Activated naive CD8-positive, alpha-beta T cell treated with anti-CD3 and anti-CD28 coated beads, Interleukin-2, amount 50 U/mL, for 24 hours (primary cell): ENCODE measurements around the gene CCDC3.

Experiments
- ATAC-seq: fragments of 150-1000 bp; cut with Tn5 transposase; one replicate; pipeline ENCODE4 v1.10.0; 2021
- DNase-seq: peaks from one replicate; pipeline ENCODE4 v3.0.0; 2021
- H3K27ac Mint-ChIP-seq: one replicate; pipeline ENCODE4 v1.8.0; 2021; ENCODE audit warnings: mild to moderate bottlenecking, mixed read lengths
- H3K27me3 Mint-ChIP-seq: one replicate; pipeline ENCODE4 v1.8.0; 2021; ENCODE audit warnings: mixed read lengths
- H3K36me3 Mint-ChIP-seq: one replicate; pipeline ENCODE4 v1.8.0; 2021; ENCODE audit warnings: low read depth, mixed read lengths
- H3K4me1 Mint-ChIP-seq: one replicate; pipeline ENCODE4 v1.8.0; 2021; ENCODE audit warnings: mixed read lengths
- H3K4me3 Mint-ChIP-seq: one replicate; pipeline ENCODE4 v1.8.0; 2021; ENCODE audit warnings: mild to moderate bottlenecking, moderate library complexity, mixed read lengths
- H3K9me3 Mint-ChIP-seq: one replicate; pipeline ENCODE4 v1.8.0; 2021; ENCODE audit warnings: mixed read lengths

CCDC3 gene

GRCh38 chr10:12961416-12962205, 39.9 kb downstream of the CCDC3 start:
- H3K4me1 Mint-ChIP-seq, result no peaks in the 10 kb centered on the region
- ATAC-seq (no peak), DNase-seq (no peak)
- no peak overlapping the region for H3K27ac Mint-ChIP-seq
- peaks cover 13% of the 10 kb centered on the region for H3K27me3 Mint-ChIP-seq
- peaks cover 6% of the 10 kb centered on the region for H3K9me3 Mint-ChIP-seq
- H3K36me3 Mint-ChIP-seq, result no peaks in the 10 kb centered on the region
- H3K4me3 Mint-ChIP-seq, result no peak overlapping the region

DNA sequence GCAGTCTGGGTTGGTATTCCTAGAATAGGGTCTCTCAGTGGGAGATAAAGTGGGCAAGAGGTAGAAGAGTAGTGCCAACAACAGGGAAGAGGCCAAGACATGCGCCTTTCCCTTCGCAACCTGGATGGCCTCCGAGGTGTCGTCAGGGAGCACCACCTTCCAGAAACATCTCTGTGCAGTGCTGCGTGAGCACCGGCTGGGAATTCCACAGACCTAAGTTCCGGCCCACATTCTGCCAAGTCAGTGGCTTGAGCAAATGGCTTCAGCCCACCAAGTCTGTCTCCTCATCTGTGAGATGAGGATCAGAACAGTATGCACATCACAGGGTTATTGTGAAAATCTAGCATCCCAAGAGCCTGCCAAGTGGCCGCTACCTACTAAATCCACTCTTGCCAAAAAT, 40.6 kb downstream of the CCDC3 start:
- Mint-ChIP-seq H3K4me3 (no peak overlapping the region), H3K27me3 (peaks cover 13% of the 10 kb centered on the region), H3K4me1 (no peaks in the 10 kb centered on the region), H3K9me3 (peaks cover 4% of the 10 kb centered on the region), H3K27ac (no peak overlapping the region), H3K36me3 (no peaks in the 10 kb centered on the region)
- no peak for DNase-seq
- no peak for ATAC-seq

DNA sequence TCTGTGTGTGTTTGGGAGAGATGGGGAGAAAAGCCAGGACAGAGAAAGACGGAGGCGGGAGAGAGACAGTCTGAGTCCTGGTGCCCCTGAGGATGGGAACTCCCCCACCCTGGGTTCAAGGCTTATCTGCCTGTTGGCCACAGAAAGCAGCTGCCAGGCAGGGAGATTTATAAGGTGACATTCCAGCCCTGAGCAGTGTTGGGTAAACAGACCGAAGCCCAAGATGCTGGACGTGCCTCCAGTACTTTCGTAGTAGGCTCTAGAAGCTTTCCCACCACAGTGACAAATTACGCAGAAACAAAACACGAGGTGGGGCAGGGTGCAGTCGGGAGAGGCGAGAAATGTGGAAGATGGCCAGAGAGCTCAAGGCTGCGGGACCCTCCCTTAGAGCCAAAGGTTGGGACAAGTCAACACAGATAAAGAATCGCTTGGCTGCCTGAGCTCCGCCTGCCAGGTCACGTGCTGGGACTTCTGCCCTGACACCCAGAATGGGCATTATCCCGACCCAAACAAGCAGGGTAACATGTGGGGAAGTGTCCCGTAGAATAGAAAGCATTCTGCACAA, 41.1 kb downstream of the CCDC3 start:
- DNase-seq (no peak), ATAC-seq (no peak)
- Mint-ChIP-seq H3K36me3 (no peaks in the 10 kb centered on the region), H3K4me3 (no peak overlapping the region), H3K27me3 (peaks cover 13% of the 10 kb centered on the region), H3K27ac (no peak overlapping the region), H3K9me3 (peaks cover 4% of the 10 kb centered on the region), H3K4me1 (no peaks in the 10 kb centered on the region)

GRCh38 chr10:12958546-12959110, 42.9 kb downstream of the CCDC3 start:
- Mint-ChIP-seq H3K9me3 (peaks cover 5% of the 10 kb centered on the region), H3K27me3 (peaks cover 7% of the 10 kb centered on the region), H3K36me3 (no peaks in the 10 kb centered on the region), H3K4me3 (no peak overlapping the region), H3K4me1 (no peaks in the 10 kb centered on the region), H3K27ac (no peak overlapping the region)
- DNase-seq (no peak), ATAC-seq (no peak)

DNA sequence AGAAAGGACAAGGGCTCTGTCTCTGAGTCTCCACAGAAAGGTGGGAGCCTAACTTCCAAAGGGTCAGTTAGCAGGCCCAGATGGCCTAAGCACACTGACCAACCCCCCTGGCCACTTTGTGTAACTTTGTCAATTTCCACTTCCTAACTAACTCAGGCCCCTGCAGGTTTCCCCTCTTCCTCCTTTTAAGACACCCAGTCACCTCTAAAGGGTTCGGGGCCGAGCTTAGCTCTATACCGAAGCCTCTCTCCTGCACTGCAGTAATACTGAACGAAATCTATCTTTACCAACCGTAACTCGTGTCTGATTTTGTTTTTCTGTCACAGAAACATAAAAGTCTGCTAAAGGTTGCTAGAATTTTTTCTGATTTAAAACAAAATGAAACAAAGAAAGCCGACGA, 44.4 kb downstream of the CCDC3 start:
- no peak for DNase-seq

GRCh38 chr10:12954866-12955265, 46.6 kb downstream of the CCDC3 start:
- Mint-ChIP-seq H3K27ac (no peak overlapping the region), H3K27me3 (no peaks in the 10 kb centered on the region), H3K4me1 (no peaks in the 10 kb centered on the region), H3K9me3 (peaks cover 18% of the 10 kb centered on the region), H3K36me3 (peaks cover 4% of the 10 kb centered on the region), H3K4me3 (no peak overlapping the region)
- ATAC-seq, result no peak
- DNase-seq, result no peak

More for the DNA sequence above, 44.4 kb downstream of the CCDC3 start:
- peaks cover 2% of the 10 kb centered on the region for H3K27me3 Mint-ChIP-seq
- ATAC-seq, result no peak
- H3K36me3 Mint-ChIP-seq, result peaks cover 4% of the 10 kb centered on the region
- no peak overlapping the region for H3K4me3 Mint-ChIP-seq
- H3K27ac Mint-ChIP-seq, result no peak overlapping the region
- H3K9me3 Mint-ChIP-seq, result peaks cover 18% of the 10 kb centered on the region
- no peaks in the 10 kb centered on the region for H3K4me1 Mint-ChIP-seq

GRCh38 chr10:12950583-12951128, 50.9 kb downstream of the CCDC3 start:
- no peaks in the 10 kb centered on the region for H3K27me3 Mint-ChIP-seq

GRCh38 chr10:12949248-12949647, 52.3 kb downstream of the CCDC3 start:
- DNase-seq (no peak), ATAC-seq (no peak)
- H3K27me3 Mint-ChIP-seq, result no peaks in the 10 kb centered on the region
- no peaks in the 10 kb centered on the region for H3K4me1 Mint-ChIP-seq
- peaks cover 4% of the 10 kb centered on the region for H3K36me3 Mint-ChIP-seq
- H3K4me3 Mint-ChIP-seq, result no peak overlapping the region
- no peak overlapping the region for H3K27ac Mint-ChIP-seq
- peaks cover 15% of the 10 kb centered on the region for H3K9me3 Mint-ChIP-seq

More at GRCh38 chr10:12950583-12951128, 50.9 kb downstream of the CCDC3 start:
- Mint-ChIP-seq H3K27ac (no peak overlapping the region), H3K4me1 (no peaks in the 10 kb centered on the region), H3K9me3 (peaks cover 15% of the 10 kb centered on the region), H3K4me3 (no peak overlapping the region), H3K36me3 (peaks cover 4% of the 10 kb centered on the region)
- DNase-seq (no peak), ATAC-seq (no peak)

GRCh38 chr10:12947741-12948140, 53.8 kb downstream of the CCDC3 start:
- Mint-ChIP-seq H3K27me3 (no peaks in the 10 kb centered on the region), H3K4me3 (no peak overlapping the region), H3K9me3 (peaks cover 5% of the 10 kb centered on the region), H3K36me3 (peaks cover under 1% of the 10 kb centered on the region), H3K27ac (no peak overlapping the region), H3K4me1 (no peaks in the 10 kb centered on the region)
- ATAC-seq, result no peak
- DNase-seq, result no peak

DNA sequence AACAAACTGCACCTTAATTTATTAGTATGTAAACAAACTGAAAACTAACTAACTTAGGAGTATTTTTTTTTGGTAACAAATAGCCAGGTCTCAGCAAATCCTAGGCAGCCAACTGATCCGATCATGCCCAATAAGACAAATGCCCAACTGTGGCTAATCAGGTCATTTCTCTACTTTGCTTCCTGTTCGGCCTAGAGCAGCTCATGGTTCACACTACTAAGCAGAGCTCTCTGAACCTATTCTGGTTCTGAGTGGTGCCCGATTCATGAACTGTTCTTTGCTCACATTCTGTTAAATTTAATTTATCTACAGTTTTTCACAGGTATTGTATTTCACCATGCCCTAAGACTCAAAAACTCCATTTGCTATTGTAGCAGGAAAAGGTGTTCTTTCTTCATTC, 55.1 kb downstream of the CCDC3 start:
- H3K36me3 Mint-ChIP-seq, result no peaks in the 10 kb centered on the region
- no peak overlapping the region for H3K27ac Mint-ChIP-seq
- ATAC-seq (no peak), DNase-seq (no peak)
- no peaks in the 10 kb centered on the region for H3K9me3 Mint-ChIP-seq
- H3K4me3 Mint-ChIP-seq, result no peak overlapping the region
- H3K27me3 Mint-ChIP-seq, result no peaks in the 10 kb centered on the region
- no peaks in the 10 kb centered on the region for H3K4me1 Mint-ChIP-seq

GRCh38 chr10:12945690-12946359, 55.7 kb downstream of the CCDC3 start:
- Mint-ChIP-seq H3K4me3 (no peak overlapping the region), H3K27me3 (no peaks in the 10 kb centered on the region), H3K4me1 (no peaks in the 10 kb centered on the region), H3K9me3 (no peaks in the 10 kb centered on the region), H3K36me3 (no peaks in the 10 kb centered on the region), H3K27ac (no peak overlapping the region)
- ATAC-seq (peak; percentile 33), DNase-seq (no peak)

- no peaks in the 10 kb centered on the region for H3K36me3 Mint-ChIP-seq
- no peak overlapping the region for H3K4me3 Mint-ChIP-seq
- H3K27ac Mint-ChIP-seq, result no peak overlapping the region
- ATAC-seq (no peak), DNase-seq (no peak)
- H3K4me1 Mint-ChIP-seq, result no peaks in the 10 kb centered on the region
- H3K27me3 Mint-ChIP-seq, result no peaks in the 10 kb centered on the region
- no peaks in the 10 kb centered on the region for H3K9me3 Mint-ChIP-seq
These were observed 56.6 kb downstream of the CCDC3 start for GRCh38 chr10:12944931-12945330.

DNA sequence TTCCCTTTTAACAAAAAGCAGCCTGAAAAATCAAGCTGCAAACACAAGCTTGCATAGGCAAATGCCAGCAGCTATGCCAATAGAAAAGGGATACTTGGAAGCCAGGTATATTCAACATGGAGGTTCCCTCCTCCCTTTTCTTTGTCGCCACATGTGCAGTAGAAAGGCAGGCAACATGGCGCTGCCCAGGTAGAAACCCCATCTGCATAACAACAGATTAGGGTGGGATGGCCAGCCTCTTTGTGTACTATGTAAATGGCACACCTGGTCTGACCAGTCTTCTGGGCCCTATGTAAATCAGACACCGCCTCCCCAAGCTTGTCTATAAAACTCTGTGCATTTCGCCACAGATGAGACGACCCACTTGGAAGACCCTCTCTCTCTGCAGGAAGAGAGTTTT, 58.1 kb downstream of the CCDC3 start:
- no peaks in the 10 kb centered on the region for H3K4me1 Mint-ChIP-seq
- H3K36me3 Mint-ChIP-seq, result no peaks in the 10 kb centered on the region
- ATAC-seq, result no peak
- DNase-seq, result no peak
- peaks cover 4% of the 10 kb centered on the region for H3K27me3 Mint-ChIP-seq
- H3K9me3 Mint-ChIP-seq, result no peaks in the 10 kb centered on the region
- no peak overlapping the region for H3K4me3 Mint-ChIP-seq
- no peak overlapping the region for H3K27ac Mint-ChIP-seq

DNA sequence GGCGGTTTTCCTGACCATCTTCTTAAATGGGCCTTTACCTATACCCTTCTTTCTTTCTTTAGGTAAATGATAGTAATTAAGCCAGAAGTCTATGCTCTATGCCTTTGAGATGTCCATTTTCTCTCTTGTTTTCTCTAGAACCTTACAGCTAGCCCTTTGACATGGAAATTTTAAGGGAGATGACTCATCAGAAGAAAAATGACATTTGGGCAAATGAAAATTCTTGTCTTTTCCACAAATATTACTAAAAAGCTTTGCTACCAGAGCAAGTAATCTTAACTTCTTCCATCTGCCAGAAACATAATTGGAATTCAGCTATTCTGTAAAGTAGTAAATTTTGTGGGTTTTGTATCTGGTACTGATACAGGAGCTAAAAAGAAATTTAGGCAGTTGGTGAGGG, 59.5 kb downstream of the CCDC3 start:
- Mint-ChIP-seq H3K27me3 (peaks cover 7% of the 10 kb centered on the region), H3K36me3 (no peaks in the 10 kb centered on the region), H3K4me3 (no peak overlapping the region), H3K27ac (no peak overlapping the region), H3K4me1 (no peaks in the 10 kb centered on the region), H3K9me3 (no peaks in the 10 kb centered on the region)
- ATAC-seq (no peak), DNase-seq (no peak)

DNA sequence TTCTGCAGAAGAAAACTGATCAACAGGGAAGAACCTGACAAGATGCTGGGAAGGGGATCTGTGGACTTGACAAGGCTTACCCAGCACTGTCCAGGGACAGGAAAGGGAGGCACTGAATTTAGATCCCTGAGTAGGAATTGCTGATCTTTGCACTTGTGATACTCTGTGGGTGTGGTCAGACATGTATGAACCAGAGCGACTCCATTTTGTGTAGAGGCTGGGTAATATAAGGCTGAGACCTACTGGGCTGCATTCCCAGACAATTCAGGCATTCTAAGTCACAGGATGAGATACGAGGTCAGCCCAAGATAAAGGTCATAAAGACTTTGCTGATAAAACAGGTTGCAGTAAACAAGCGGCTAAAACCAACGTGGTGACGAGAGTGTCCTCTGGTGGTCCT, 60.7 kb downstream of the CCDC3 start:
- Mint-ChIP-seq H3K9me3 (no peaks in the 10 kb centered on the region), H3K36me3 (no peaks in the 10 kb centered on the region)

More for the DNA sequence above, 60.7 kb downstream of the CCDC3 start:
- no peak for DNase-seq
- Mint-ChIP-seq H3K4me3 (no peak overlapping the region), H3K27me3 (peaks cover 7% of the 10 kb centered on the region), H3K4me1 (no peaks in the 10 kb centered on the region), H3K27ac (no peak overlapping the region)
- no peak for ATAC-seq
